GM21367 (cell line): Measurements from ENCODE around the gene DISC1.

Source experiments
- ATAC-seq: cut with Tn5 transposase; IDR thresholded peaks from one replicate; pipeline ENCODE4 v1.9.1; 2021; ENCODE audit not compliant: unreplicated experiment

Gene DISC1

GRCh38 chr1:231921646-231922345 lies 295.2 kb downstream of the DISC1 start:
- no peak for ATAC-seq

GRCh38 chr1:231923491-231924041 lies 297.0 kb downstream of the DISC1 start:
- no peak for ATAC-seq

GRCh38 chr1:231924180-231924579 lies 297.6 kb downstream of the DISC1 start:
- ATAC-seq: no peak

- ATAC-seq: no peak
These were observed 299.3 kb downstream of the DISC1 start for GRCh38 chr1:231925864-231926263.

GRCh38 chr1:231926340-231926739 lies 299.8 kb downstream of the DISC1 start:
- no peak for ATAC-seq

GRCh38 chr1:231926933-231927332 lies 300.3 kb downstream of the DISC1 start:
- no peak for ATAC-seq

- ATAC-seq: no peak
These were observed 300.8 kb downstream of the DISC1 start for GRCh38 chr1:231927431-231927830.

- ATAC-seq: no peak
These were observed 302.7 kb downstream of the DISC1 start for GRCh38 chr1:231929311-231929710.

- no peak for ATAC-seq
These were observed 303.8 kb downstream of the DISC1 start for GRCh38 chr1:231930257-231930947.

GRCh38 chr1:231931146-231931545 lies 304.6 kb downstream of the DISC1 start:
- ATAC-seq: no peak

- ATAC-seq: no peak
These were observed 305.4 kb downstream of the DISC1 start for GRCh38 chr1:231931846-231932454.

- no peak for ATAC-seq
These were observed 307.4 kb downstream of the DISC1 start for GRCh38 chr1:231933711-231934626.

- ATAC-seq: no peak
These were observed 308.2 kb downstream of the DISC1 start for GRCh38 chr1:231934797-231935196.

GRCh38 chr1:231935856-231936255 lies 309.3 kb downstream of the DISC1 start:
- no peak for ATAC-seq

GRCh38 chr1:231936983-231937775 lies 310.6 kb downstream of the DISC1 start:
- ATAC-seq: no peak

GRCh38 chr1:231938211-231938610 lies 311.6 kb downstream of the DISC1 start:
- ATAC-seq: no peak

- ATAC-seq: no peak
These were observed 312.1 kb downstream of the DISC1 start for GRCh38 chr1:231938711-231939110.

- ATAC-seq: no peak
These were observed 312.5 kb downstream of the DISC1 start for GRCh38 chr1:231939118-231939517.

GRCh38 chr1:231940116-231940515 lies 313.5 kb downstream of the DISC1 start:
- ATAC-seq: no peak

GRCh38 chr1:231940701-231941100 lies 314.1 kb downstream of the DISC1 start:
- ATAC-seq: no peak
